Chondrocyte (in vitro differentiated cells): ENCODE measurements around the gene RFX1. TPM values are rescaled to one million over a fixed set of nuclear protein-coding genes. Genes with fewer than 3 reads are reported as not detected.
"Not testable (repeated sequence)": the region's sequence is repeated elsewhere in the genome, so short reads cannot be mapped to it uniquely, and the experiment has no call there.

Experiments
- DNase-seq: peaks from one replicate; pipeline ENCODE4 v3.0.0; 2021; ENCODE audit warnings: mixed read lengths, low spot score
- H3K27ac Mint-ChIP-seq: one replicate; pipeline ENCODE4 v1.8.0; 2021; ENCODE audit warnings: mild to moderate bottlenecking, moderate library complexity, mixed read lengths; ENCODE audit not compliant: unreplicated experiment
- H3K27me3 Mint-ChIP-seq: 2 replicates; pipeline ENCODE4 v1.8.0; 2021; ENCODE audit warnings: low read depth, mixed read lengths
- H3K36me3 Mint-ChIP-seq: 2 replicates; pipeline ENCODE4 v1.8.0; 2021; ENCODE audit warnings: low read depth, mixed read lengths
- H3K4me1 Mint-ChIP-seq: 2 replicates; pipeline ENCODE4 v1.8.0; 2021; ENCODE audit warnings: low read depth, mild to moderate bottlenecking, mixed read lengths
- H3K4me3 Mint-ChIP-seq: one replicate; pipeline ENCODE4 v1.8.0; 2021; ENCODE audit warnings: mild to moderate bottlenecking, moderate library complexity, mixed read lengths; ENCODE audit not compliant: unreplicated experiment
- H3K9me3 Mint-ChIP-seq: 2 replicates; pipeline ENCODE4 v1.8.0; 2021; ENCODE audit warnings: low read depth, mixed read lengths
- CTCF ChIP-seq: fragments of 200-600 bp; sonication (generic); IDR thresholded peaks from 2 replicates; pipeline ENCODE4 v1.5.0; 2021; ENCODE audit warnings: antibody characterized with exemption, mild to moderate bottlenecking, moderate library complexity
- total RNA-seq: library from RNA; stranded (reverse); gene quantifications from 3 replicates; pipeline ENCODE4 v1.2.1, GENCODE V29; 2021

Gene RFX1
- total RNA-seq, 1 donor from 2014 or later: 9.4 TPM

- peak; percentile 80 for TF ChIP-seq CTCF
- not testable (repeated sequence) for H3K27me3 Mint-ChIP-seq, H3K4me1 Mint-ChIP-seq, DNase-seq, H3K36me3 Mint-ChIP-seq, H3K4me3 Mint-ChIP-seq, H3K9me3 Mint-ChIP-seq
- H3K27ac Mint-ChIP-seq: peak overlapping the region; percentile 6
Measured at GRCh38 chr19:14042659-14043608, 36.8 kb upstream of the RFX1 start.

GRCh38 chr19:14039181-14039580 is 33.1 kb upstream of the RFX1 start:
- Mint-ChIP-seq H3K27ac (no peak overlapping the region), H3K4me3 (no peak overlapping the region), H3K36me3 (no peaks in the 10 kb centered on the region), H3K9me3 (no peaks in the 10 kb centered on the region), H3K27me3 (no peaks in the 10 kb centered on the region), H3K4me1 (peaks cover 6% of the 10 kb centered on the region)
- DNase-seq: no peak
- TF ChIP-seq CTCF: no peak

DNA sequence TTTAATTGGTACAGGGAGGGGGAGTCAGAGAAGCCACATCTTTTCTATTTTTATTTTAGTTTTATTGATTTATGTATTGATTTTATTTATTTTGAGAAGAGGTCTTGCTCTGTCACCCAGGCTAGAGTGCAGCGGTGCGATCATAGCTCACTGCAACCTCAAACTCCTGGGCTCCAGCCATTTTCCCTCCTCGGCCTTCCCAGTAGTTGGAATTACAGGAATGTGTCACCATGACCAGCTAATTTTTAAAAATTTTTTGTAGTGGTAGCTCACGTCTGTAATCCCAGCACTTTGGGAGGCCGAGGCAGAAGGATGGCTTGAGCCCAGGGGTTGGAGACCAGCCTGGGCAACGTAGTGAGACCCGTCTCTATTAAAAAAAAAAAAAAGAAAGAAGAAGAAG is 29.6 kb upstream of the RFX1 start:
- Mint-ChIP-seq H3K9me3 (no peaks in the 10 kb centered on the region), H3K27me3 (no peaks in the 10 kb centered on the region), H3K4me3 (no peak overlapping the region), H3K4me1 (peaks cover 11% of the 10 kb centered on the region), H3K27ac (peak overlapping the region; percentile 90), H3K36me3 (no peaks in the 10 kb centered on the region)
- TF ChIP-seq CTCF: no peak
- no peak for DNase-seq

DNA sequence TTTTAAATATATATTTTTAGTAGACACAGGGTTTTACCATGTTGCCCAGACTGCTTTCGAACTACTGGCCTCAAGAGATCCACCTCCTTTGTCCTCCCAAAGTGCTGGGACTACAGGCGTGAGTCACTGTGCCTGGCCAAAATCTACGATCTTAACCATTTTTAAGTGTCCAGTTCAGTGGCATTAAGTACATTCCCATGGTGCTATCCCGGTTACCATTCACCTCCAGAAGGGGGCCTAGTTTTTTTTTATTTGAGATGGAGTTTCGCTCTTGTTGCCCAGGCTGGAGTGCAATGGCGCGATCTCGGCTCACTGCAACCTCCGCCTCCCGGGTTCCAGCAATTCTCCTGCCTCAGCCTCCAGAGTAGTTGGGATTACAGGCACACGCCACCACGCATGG is 29.0 kb upstream of the RFX1 start:
- not testable (repeated sequence) for H3K4me3 Mint-ChIP-seq, H3K9me3 Mint-ChIP-seq, DNase-seq, H3K36me3 Mint-ChIP-seq, H3K27ac Mint-ChIP-seq, H3K27me3 Mint-ChIP-seq
- TF ChIP-seq CTCF: peak; percentile 37
- peaks cover 11% of the 10 kb centered on the region for H3K4me1 Mint-ChIP-seq

GRCh38 chr19:14033946-14034345 is 27.8 kb upstream of the RFX1 start:
- Mint-ChIP-seq H3K36me3 (no peaks in the 10 kb centered on the region), H3K4me1 (peaks cover 11% of the 10 kb centered on the region), H3K9me3 (no peaks in the 10 kb centered on the region), H3K27me3 (no peaks in the 10 kb centered on the region), H3K27ac (no peak overlapping the region), H3K4me3 (no peak overlapping the region)
- no peak for TF ChIP-seq CTCF
- no peak for DNase-seq
